Tibial nerve (tissue), 4 donors: ENCODE data around the gene GATC. TPM values are rescaled to one million over a fixed set of nuclear protein-coding genes. Genes with fewer than 3 reads are reported as not detected.
"Not testable (repeated sequence)": the region's sequence is repeated elsewhere in the genome, so short reads cannot be mapped to it uniquely, and the experiment has no call there.

Experiments used
- DNase-seq, 2 donors: peaks; one replicate each; pipeline ENCODE4 v3.0.0-alpha.2; 2019; ENCODE audit warnings: low spot score in 2 of 2
- H3K27ac ChIP-seq, 4 donors: fragments of 200-600 bp; sonication (generic) in 3 of 4; one replicate each; pipeline ENCODE4 v1.5.1; 2017 to 2019; ENCODE audit warnings: mild to moderate bottlenecking in 1 of 4
- H3K27me3 ChIP-seq, 2 donors: fragments of 200-600 bp; sonication (generic) in 1 of 2; one replicate each; pipeline versions ENCODE4 v1.5.1 to v1.6.0; 2017 to 2019
- H3K36me3 ChIP-seq, 3 donors: fragments of 200-600 bp; sonication (generic); one replicate each; pipeline ENCODE4 v1.5.1; 2018 to 2019
- H3K4me1 ChIP-seq, 4 donors: fragments of 200-600 bp; sonication (generic) in 3 of 4; one replicate each; pipeline ENCODE4 v1.5.1; 2017 to 2019
- H3K4me3 ChIP-seq, 4 donors: fragments of 200-600 bp; sonication (generic) in 3 of 4; one replicate each; pipeline ENCODE4 v1.5.1; 2017 to 2019; ENCODE audit warnings: mild to moderate bottlenecking in 1 of 4, moderate library complexity in 1 of 4
- H3K9me3 ChIP-seq, 4 donors: fragments of 200-600 bp; sonication (generic) in 3 of 4; one replicate each; pipeline ENCODE4 v1.5.1; 2017 to 2019
- EP300 ChIP-seq, 2 donors: sonication (generic); formaldehyde crosslinking; IDR thresholded peaks; one replicate each; pipeline ENCODE4 v1.6.1; 2017; ENCODE audit warnings: antibody characterized with exemption in 2 of 2, mild to moderate bottlenecking in 1 of 2
- POLR2A ChIP-seq, 2 donors: fragments of 450-650 bp; IDR thresholded peaks; one replicate each; pipeline ENCODE4 v1.6.1; 2017; ENCODE audit warnings: antibody characterized with exemption in 2 of 2, mild to moderate bottlenecking in 2 of 2, moderate library complexity in 2 of 2
- WGBS, 2 donors: methylation state at CpG; one replicate each; pipeline ENCODE4 v1.1.5; 2018; 5-methylcytosine and 5-hydroxymethylcytosine counted together
- total RNA-seq, 4 donors: library from RNA; depleted of rRNA; stranded (reverse); fragments of >200 nt; gene quantifications; one replicate each; pipeline ENCODE4 v1.1.0, GENCODE V29; 2016
- TF ChIP-seq, protein P1 (sequence below), 5 experiments: fragments of 200-600 bp in 3 of 5; fragments of 450-650 bp in 2 of 5; sonication (generic) in 3 of 5; IDR thresholded peaks; one replicate each; pipeline ENCODE4 v1.5.1; 2016 to 2019; ENCODE audit warnings: antibody characterized with exemption in 5 of 5, mild to moderate bottlenecking in 3 of 5, moderate library complexity in 2 of 5

The GATC gene
- total RNA-seq, 4 donors from 2014 or later: 21.0 to 37.3 (median 29.2) TPM

DNA sequence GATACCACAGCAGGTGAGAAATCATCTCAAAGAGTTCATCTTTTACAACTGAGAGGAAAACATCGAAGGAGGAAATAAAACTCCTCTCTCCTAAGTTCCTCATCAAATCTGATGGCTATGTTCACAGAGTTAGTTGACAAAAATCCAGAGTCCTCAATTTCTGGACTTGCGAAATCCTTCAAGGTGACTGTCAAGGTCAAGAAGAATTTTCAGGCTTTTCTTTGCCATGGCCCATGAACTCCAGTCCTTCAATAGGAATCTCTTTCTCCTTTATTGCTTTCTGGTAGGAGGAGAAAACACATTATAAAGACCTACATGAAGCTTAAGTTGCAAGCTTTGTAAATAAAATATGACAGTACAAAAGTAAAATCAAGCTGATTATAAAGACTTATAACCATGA, 1.6 kb upstream of the GATC start:
- Histone ChIP-seq H3K9me3 (no peaks in the 10 kb centered on the region), H3K27ac (no peak overlapping the region), H3K27me3 (no peaks in the 10 kb centered on the region), H3K4me3 (no peak overlapping the region), H3K4me1 (peaks cover 0 to 50% (median 14%) of the 10 kb centered on the region in 4 donors), H3K36me3 (peaks cover 0 to 58% (median 3%) of the 10 kb centered on the region in 3 donors)
- 87 to 89% methylated on average over 2 of the region's 2 CpGs for WGBS, 2 donors
- DNase-seq: no peak
- no peak for TF ChIP-seq EP300 (IDR thresholded peaks at IDR 0.05)
- TF ChIP-seq, protein P1, sequence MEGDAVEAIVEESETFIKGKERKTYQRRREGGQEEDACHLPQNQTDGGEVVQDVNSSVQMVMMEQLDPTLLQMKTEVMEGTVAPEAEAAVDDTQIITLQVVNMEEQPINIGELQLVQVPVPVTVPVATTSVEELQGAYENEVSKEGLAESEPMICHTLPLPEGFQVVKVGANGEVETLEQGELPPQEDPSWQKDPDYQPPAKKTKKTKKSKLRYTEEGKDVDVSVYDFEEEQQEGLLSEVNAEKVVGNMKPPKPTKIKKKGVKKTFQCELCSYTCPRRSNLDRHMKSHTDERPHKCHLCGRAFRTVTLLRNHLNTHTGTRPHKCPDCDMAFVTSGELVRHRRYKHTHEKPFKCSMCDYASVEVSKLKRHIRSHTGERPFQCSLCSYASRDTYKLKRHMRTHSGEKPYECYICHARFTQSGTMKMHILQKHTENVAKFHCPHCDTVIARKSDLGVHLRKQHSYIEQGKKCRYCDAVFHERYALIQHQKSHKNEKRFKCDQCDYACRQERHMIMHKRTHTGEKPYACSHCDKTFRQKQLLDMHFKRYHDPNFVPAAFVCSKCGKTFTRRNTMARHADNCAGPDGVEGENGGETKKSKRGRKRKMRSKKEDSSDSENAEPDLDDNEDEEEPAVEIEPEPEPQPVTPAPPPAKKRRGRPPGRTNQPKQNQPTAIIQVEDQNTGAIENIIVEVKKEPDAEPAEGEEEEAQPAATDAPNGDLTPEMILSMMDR (IDR thresholded peaks at IDR 0.05): no peak
- TF ChIP-seq POLR2A (IDR thresholded peaks at IDR 0.05): no peak

DNA sequence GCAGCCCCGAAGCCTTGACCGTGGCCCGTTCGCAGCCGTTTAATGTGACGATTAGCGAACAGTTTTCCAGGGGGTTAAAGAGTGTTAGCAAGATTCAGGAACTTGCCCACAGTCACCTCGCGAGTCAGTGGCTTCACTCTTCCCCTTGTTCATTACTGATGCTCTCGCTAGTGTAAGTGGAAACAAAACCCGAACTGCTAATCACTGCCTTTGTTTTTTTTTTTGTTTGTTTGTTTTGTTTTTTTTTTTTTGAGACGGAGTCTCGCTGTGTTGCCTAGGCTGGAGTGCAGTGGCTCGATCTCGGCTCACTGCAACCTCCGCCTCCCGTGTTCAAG, 567 bp downstream of the GATC start:
- Histone ChIP-seq H3K4me3 (peak overlapping the region; percentile 70 to 99 (median 92)), H3K36me3 (peaks cover 0 to 56% (median 3%) of the 10 kb centered on the region in 3 donors), H3K4me1 (peaks cover 0 to 44% (median 13%) of the 10 kb centered on the region in 4 donors), H3K27ac (peak overlapping the region; percentile 60 to 94 (median 82))
- 4 to 13% methylated on average over 13 to 17 of the region's 17 CpGs for WGBS, 2 donors
- not testable (repeated sequence) for H3K27me3 ChIP-seq, H3K9me3 ChIP-seq, DNase-seq

DNA sequence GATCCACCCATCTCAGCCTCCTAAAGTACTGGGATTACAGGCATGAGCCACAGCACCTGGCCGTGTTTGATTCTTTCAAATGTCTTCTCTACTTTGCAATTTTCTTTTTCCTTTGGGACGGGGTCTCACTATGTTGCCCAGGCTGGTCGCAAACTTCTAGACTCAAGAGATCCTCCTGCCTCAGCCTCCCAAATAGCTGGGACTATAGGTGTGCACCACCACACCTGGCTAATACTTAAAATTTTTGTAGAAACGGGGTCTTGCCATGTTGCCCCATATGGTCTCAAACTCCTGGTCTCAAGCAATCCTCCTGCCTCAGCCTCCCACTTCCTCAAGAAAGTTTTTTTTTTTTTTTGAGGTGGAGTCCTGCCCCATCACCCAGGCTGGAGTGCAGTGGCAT, 1.7 kb downstream of the GATC start:
- Histone ChIP-seq H3K27me3 (no peaks in the 10 kb centered on the region), H3K4me1 (peaks cover 0 to 44% (median 13%) of the 10 kb centered on the region in 4 donors), H3K4me3 (no peak overlapping the region), H3K9me3 (no peaks in the 10 kb centered on the region), H3K27ac (no peak overlapping the region), H3K36me3 (peaks cover 0 to 56% (median 0%) of the 10 kb centered on the region in 3 donors)
- DNase-seq: no peak
- TF ChIP-seq EP300 (IDR thresholded peaks at IDR 0.05) (no peak), POLR2A (IDR thresholded peaks at IDR 0.05) (no peak)
- TF ChIP-seq, protein P1 (IDR thresholded peaks at IDR 0.05): no peak
- WGBS, 2 donors: 93 to 97% methylated on average over 4 of the region's 4 CpGs

DNA sequence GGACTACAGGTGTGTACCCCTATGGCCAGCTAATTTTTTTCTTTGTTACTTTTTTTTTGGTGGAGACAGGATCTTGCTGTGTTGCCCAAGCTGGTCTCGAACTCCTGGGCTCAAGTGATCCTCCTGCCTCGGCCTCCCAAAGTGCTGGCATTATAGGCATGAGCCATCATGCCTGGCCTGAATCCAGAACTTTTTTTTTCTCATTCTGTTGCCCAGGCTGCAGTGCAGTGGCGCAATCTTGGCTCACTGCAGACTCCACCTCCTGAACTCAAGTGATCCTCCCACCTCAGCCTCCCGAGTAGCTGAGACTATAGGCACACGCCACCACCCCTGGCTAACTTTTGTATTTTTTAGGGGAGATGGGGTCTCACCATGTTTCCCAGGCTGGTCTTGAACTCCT, 6.3 kb downstream of the GATC start:
- Histone ChIP-seq H3K4me1 (peaks cover 0 to 19% (median 2%) of the 10 kb centered on the region in 4 donors), H3K36me3 (peaks cover 0 to 76% (median 0%) of the 10 kb centered on the region in 3 donors)
- H3K9me3 ChIP-seq, H3K27ac ChIP-seq, H3K4me3 ChIP-seq, DNase-seq, H3K27me3 ChIP-seq: not testable (repeated sequence)
- 85 to 95% methylated on average over 5 of the region's 5 CpGs for WGBS, 2 donors

DNA sequence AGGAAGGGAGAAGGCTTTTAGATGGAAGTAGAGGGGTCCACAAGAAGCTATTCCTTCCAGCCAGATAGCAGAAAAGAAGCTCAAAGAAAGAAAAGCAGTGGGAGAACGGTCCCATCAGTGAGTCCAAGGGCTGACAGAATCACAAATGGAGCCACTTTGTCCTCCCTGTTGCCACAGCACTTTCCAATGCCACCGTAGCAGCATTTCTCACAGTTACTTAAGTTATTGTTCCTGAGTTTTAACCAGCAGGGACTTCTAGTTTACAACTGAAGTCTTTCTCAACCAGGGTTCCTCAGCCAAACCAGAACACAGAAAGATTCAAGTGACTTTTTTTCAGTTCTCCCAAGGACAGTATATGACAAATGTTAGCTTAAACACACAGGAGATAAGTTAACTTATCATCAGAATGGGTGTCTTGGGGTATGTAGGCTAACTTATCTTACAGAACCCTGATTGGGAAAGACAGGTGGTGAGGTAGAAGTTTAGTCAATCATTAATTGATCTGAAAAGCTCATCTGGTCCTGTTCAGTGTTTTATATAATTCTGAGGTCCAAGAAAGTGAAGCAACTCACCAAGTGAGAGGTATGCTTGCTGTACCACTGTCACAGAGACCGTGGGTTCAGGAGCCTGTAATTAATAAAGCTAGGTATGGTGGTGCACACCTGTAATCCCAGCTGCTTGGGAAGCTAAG, 7.0 kb downstream of the GATC start:
- H3K9me3 ChIP-seq: no peaks in the 10 kb centered on the region
- H3K27ac ChIP-seq: no peak overlapping the region
- H3K36me3 ChIP-seq: peaks cover 0 to 82% (median 0%) of the 10 kb centered on the region in 3 donors
- DNase-seq: no peak
- TF ChIP-seq POLR2A (IDR thresholded peaks at IDR 0.05): no peak
- TF ChIP-seq, protein P1 (IDR thresholded peaks at IDR 0.05): no peak
- no peak for TF ChIP-seq EP300 (IDR thresholded peaks at IDR 0.05)
- no peak overlapping the region for H3K4me3 ChIP-seq
- peaks cover 0 to 12% (median 0%) of the 10 kb centered on the region in 4 donors for H3K4me1 ChIP-seq
- no peaks in the 10 kb centered on the region for H3K27me3 ChIP-seq
- WGBS, 2 donors: 90 to 95% methylated on average over 3 of the region's 3 CpGs

DNA sequence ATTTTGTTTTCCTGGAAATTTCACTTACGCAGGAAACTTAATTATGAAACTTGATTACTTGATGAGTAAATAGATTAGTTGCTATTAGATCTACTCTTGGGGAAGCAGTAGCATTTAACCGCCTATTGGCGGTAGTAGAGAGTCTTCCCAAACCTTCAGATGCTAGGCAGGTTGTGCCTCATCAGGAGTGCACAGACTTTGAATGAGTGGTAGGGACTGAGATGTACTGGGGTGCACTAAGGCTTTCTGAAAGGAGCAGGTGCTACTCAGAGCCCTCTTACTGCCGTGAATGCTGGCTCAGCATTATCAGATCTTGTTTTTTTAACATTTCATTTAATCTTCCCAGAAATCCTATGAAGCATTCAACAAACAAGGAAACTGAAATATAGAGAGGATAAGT, 7.7 kb downstream of the GATC start:
- 60 to 68% methylated on average over 4 of the region's 4 CpGs for WGBS, 2 donors
- Histone ChIP-seq H3K4me1 (peaks cover 0 to 6% (median 0%) of the 10 kb centered on the region in 4 donors), H3K27ac (no peak overlapping the region), H3K9me3 (no peaks in the 10 kb centered on the region), H3K27me3 (no peaks in the 10 kb centered on the region), H3K4me3 (no peak overlapping the region), H3K36me3 (peaks cover 0 to 90% (median 0%) of the 10 kb centered on the region in 3 donors)
- no peak for DNase-seq
- TF ChIP-seq, protein P1 (IDR thresholded peaks at IDR 0.05): peak in 4 of 5 experiments; percentile 29 to 61 (median 44)
- TF ChIP-seq EP300 (IDR thresholded peaks at IDR 0.05): no peak
